DOHH2 (cell line): ENCODE measurements around the gene MYO18B.

Experiments
- EZH2phosphoT487 ChIP-seq: fragments of 200-600 bp; sonication (generic); IDR thresholded peaks from 2 replicates; pipeline ENCODE4 v1.6.1; 2017; ENCODE audit warnings: borderline replicate concordance, mild to moderate bottlenecking, antibody characterized with exemption, low read length, moderate library complexity, mixed read lengths
- TF ChIP-seq, protein P1 (sequence below): fragments of 200-600 bp; sonication (generic); IDR thresholded peaks from one replicate; pipeline ENCODE4 v1.5.1; 2014; ENCODE audit warnings: antibody characterized with exemption, mild to moderate bottlenecking, low read depth, low read length; ENCODE audit not compliant: poor library complexity, severe bottlenecking

DNA sequence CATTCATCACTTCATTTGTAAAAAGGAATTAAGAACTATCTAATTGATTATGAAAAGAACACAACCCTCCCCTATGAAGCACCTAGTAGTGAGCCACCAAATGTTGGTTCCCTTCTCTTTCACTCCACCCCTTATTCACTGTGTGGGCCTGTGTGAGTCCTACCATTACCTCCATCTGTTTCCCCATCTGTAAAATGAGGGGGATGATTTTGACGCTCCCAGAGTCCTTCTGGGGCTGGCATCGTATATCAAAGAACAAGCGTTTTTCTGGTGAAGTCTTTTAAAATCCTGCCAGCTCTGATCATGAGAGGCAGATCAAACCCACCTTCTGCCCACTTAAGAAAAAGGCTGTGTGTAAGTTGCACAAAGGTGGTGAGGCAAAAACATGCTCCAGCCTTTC lies 330.6 kb downstream of the MYO18B start:
- TF ChIP-seq EZH2phosphoT487: no peak
- TF ChIP-seq, protein P1, sequence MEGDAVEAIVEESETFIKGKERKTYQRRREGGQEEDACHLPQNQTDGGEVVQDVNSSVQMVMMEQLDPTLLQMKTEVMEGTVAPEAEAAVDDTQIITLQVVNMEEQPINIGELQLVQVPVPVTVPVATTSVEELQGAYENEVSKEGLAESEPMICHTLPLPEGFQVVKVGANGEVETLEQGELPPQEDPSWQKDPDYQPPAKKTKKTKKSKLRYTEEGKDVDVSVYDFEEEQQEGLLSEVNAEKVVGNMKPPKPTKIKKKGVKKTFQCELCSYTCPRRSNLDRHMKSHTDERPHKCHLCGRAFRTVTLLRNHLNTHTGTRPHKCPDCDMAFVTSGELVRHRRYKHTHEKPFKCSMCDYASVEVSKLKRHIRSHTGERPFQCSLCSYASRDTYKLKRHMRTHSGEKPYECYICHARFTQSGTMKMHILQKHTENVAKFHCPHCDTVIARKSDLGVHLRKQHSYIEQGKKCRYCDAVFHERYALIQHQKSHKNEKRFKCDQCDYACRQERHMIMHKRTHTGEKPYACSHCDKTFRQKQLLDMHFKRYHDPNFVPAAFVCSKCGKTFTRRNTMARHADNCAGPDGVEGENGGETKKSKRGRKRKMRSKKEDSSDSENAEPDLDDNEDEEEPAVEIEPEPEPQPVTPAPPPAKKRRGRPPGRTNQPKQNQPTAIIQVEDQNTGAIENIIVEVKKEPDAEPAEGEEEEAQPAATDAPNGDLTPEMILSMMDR: no peak
